ENCODE measurements around the gene IER3.
"Not testable (repeated sequence)": the region's sequence is repeated elsewhere in the genome, so short reads cannot be mapped to it uniquely, and the experiment has no call there.

Gene IER3

GRCh38 chr6:30722280-30723112, 21.9 kb downstream of the IER3 start:
- peak; percentile 53 for DNase-seq

GRCh38 chr6:30722025-30722279, 22.4 kb downstream of the IER3 start:
- not testable (repeated sequence) for DNase-seq

GRCh38 chr6:30721198-30722024, 22.9 kb downstream of the IER3 start:
- DNase-seq: peak; percentile 56

GRCh38 chr6:30720738-30721197, 23.6 kb downstream of the IER3 start:
- no peak for DNase-seq

GRCh38 chr6:30719791-30720737, 24.3 kb downstream of the IER3 start, which contains the start of gene TUBB:
Gene TUBB (plus strand): TSS chr6:30720352. CDS start chr6:30720507, 155 bp downstream.
- DNase-seq: peak; percentile 87

GRCh38 chr6:30719356-30719755, 25.0 kb downstream of the IER3 start:
- no peak for DNase-seq

- DNase-seq: not testable (repeated sequence)
Measured at GRCh38 chr6:30717845-30718720, 26.3 kb downstream of the IER3 start.

GRCh38 chr6:30717129-30717844, 27.1 kb downstream of the IER3 start, which contains the start of gene MDC1:
Gene MDC1 (minus strand): TSS chr6:30717281. CDS start chr6:30715175, 2,106 bp downstream.
- DNase-seq: peak; percentile 100

- DNase-seq: no peak
Measured at GRCh38 chr6:30716879-30717128, 27.5 kb downstream of the IER3 start.

GRCh38 chr6:30714263-30714662, 30.1 kb downstream of the IER3 start:
- no peak for DNase-seq

- DNase-seq: no peak
Measured at GRCh38 chr6:30712441-30712945, 31.9 kb downstream of the IER3 start.

- no peak for DNase-seq
Measured at GRCh38 chr6:30711758-30712380, 32.5 kb downstream of the IER3 start.

GRCh38 chr6:30709101-30709868, 35.1 kb downstream of the IER3 start:
- DNase-seq: no peak

- no peak for DNase-seq
Measured at GRCh38 chr6:30707281-30707850, 37.0 kb downstream of the IER3 start.

- no peak for DNase-seq
Measured at GRCh38 chr6:30705620-30706019, 38.7 kb downstream of the IER3 start.

- no peak for DNase-seq
Measured at GRCh38 chr6:30703821-30704220, 40.5 kb downstream of the IER3 start.

- no peak for DNase-seq
Measured at GRCh38 chr6:30703011-30703410, 41.3 kb downstream of the IER3 start.

- DNase-seq: no peak
Measured at GRCh38 chr6:30700340-30700739, 44.0 kb downstream of the IER3 start.

GRCh38 chr6:30696432-30696831, 47.9 kb downstream of the IER3 start:
- DNase-seq: no peak
